Activated CD4-positive, alpha-beta T cell treated with anti-CD3 and anti-CD28 coated beads, Interleukin-2, amount 50 U/mL, for 48 hours (primary cell): ENCODE data around the gene SCAND1.

ENCODE experiments used
- DNase-seq, 2 experiments: peaks; one replicate each; pipeline ENCODE4 v3.0.0-alpha.2; 2020

Gene SCAND1

GRCh38 chr20:35903843-35904242 lies 50.5 kb downstream of the SCAND1 start:
- no peak for DNase-seq
